Natural killer cell (primary cell): ENCODE measurements around the gene NRROS. TPM values are rescaled to one million over a fixed set of nuclear protein-coding genes. Genes with fewer than 3 reads are reported as not detected.

Experiments used
- ATAC-seq, 3 donors: fragments of 150-1000 bp in 2 of 3; fragments of 200-7000 bp in 1 of 3; cut with Tn5 transposase; 1 replicate in 1 of 3; 2 replicates in 2 of 3; pipeline ENCODE4 v1.10.0; 2021; ENCODE audit warnings: mild to moderate bottlenecking in 2 of 3, moderate library complexity in 2 of 3
- DNase-seq, 2 donors: peaks; one replicate each; pipeline versions ENCODE4 v3.0.0 to v3.0.0-alpha.2; 2013 to 2021; ENCODE audit warnings: mixed read lengths in 1 of 2
- H3K27ac ChIP-seq: one replicate; pipeline ENCODE4 v1.5.1; 2013; ENCODE audit warnings: mild to moderate bottlenecking, low read length
- H3K27me3 ChIP-seq: one replicate; pipeline ENCODE4 v1.6.1; 2013; ENCODE audit warnings: low read length; ENCODE audit not compliant: control insufficient read depth, insufficient read depth
- H3K36me3 ChIP-seq: one replicate; pipeline ENCODE4 v1.6.1; 2013; ENCODE audit warnings: low read length; ENCODE audit not compliant: control insufficient read depth, insufficient read depth
- H3K4me1 ChIP-seq: one replicate; pipeline ENCODE4 v1.6.1; 2013; ENCODE audit warnings: low read length; ENCODE audit not compliant: control insufficient read depth, insufficient read depth
- H3K4me3 ChIP-seq: one replicate; pipeline ENCODE4 v1.5.1; 2013; ENCODE audit warnings: low read length
- H3K9me3 ChIP-seq: one replicate; pipeline ENCODE4 v1.6.1; 2013; ENCODE audit warnings: low read length; ENCODE audit not compliant: control insufficient read depth, insufficient read depth
- H3K27ac Mint-ChIP-seq, 2 donors: one replicate each; pipeline ENCODE4 v1.8.0; 2022; ENCODE audit warnings: mild to moderate bottlenecking in 2 of 2, mixed read lengths in 2 of 2, moderate library complexity in 1 of 2
- H3K27me3 Mint-ChIP-seq, 2 donors: one replicate each; pipeline ENCODE4 v1.8.0; 2022; ENCODE audit warnings: low read depth in 2 of 2, mixed read lengths in 2 of 2
- H3K36me3 Mint-ChIP-seq: one replicate; pipeline ENCODE4 v1.8.0; 2022; ENCODE audit warnings: mixed read lengths
- H3K4me1 Mint-ChIP-seq, 2 donors: one replicate each; pipeline ENCODE4 v1.8.0; 2022; ENCODE audit warnings: mixed read lengths in 2 of 2
- H3K4me3 Mint-ChIP-seq: one replicate; pipeline ENCODE4 v1.8.0; 2022; ENCODE audit warnings: mild to moderate bottlenecking, moderate library complexity, mixed read lengths
- H3K9me3 Mint-ChIP-seq, 2 donors: one replicate each; pipeline ENCODE4 v1.8.0; 2022; ENCODE audit warnings: mixed read lengths in 2 of 2
- WGBS: methylation state at CpG from one replicate; pipeline ENCODE4 v1.1.7; 2013; ENCODE audit warnings: missing lambda C conversion rate; ENCODE audit not compliant: insufficient coverage; 5-methylcytosine and 5-hydroxymethylcytosine counted together
- intact Hi-C: fragments of 100-400 bp; cut with micrococcal nuclease; formaldehyde crosslinking; loops from one replicate; pipeline ENCODE4 v1.14.2; 2022
- total RNA-seq, 4 donors: library from RNA; stranded (reverse); fragments of 120-200 nt in 1 of 4; gene quantifications; one replicate each; pipeline versions ENCODE4 v1.2.3 to v1.2.4, GENCODE V29; 2013 to 2022
- TF ChIP-seq, protein P1 (sequence below): fragments of 200-600 bp; IDR thresholded peaks from one replicate; pipeline ENCODE4 v1.8.0; 2022; ENCODE audit warnings: antibody characterized with exemption

Gene NRROS
- total RNA-seq, 3 donors from 2014 or later (not counting 1 experiment from before 2014, with no cell fraction given): 32.5 to 56.3 (median 56.2) TPM

DNA sequence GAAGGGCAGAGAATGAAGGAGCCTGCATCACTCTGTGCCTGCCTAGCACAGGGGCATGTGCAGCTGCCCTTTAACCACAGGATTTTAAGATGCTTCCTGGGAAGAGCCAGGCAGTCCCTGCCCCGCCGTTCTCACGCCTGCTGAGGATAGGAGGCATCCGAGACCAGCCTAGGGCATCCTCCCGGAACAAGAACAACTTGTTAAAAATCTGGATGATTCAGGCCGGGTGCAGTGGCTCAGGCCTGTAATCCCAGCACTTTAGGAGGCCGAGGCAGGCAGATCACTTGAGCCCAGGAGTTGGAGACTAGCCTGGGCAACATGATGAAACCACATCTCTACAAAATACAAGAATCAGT lies 15.2 kb downstream of the NRROS start:
- Histone ChIP-seq H3K9me3 (no peaks in the 10 kb centered on the region), H3K27me3 (no peaks in the 10 kb centered on the region), H3K4me3 (no peak overlapping the region), H3K27ac (no peak overlapping the region), H3K36me3 (peaks cover 60% of the 10 kb centered on the region), H3K4me1 (peaks cover 59% of the 10 kb centered on the region)
- Mint-ChIP-seq H3K4me1 (peaks cover 52 to 55% of the 10 kb centered on the region in 2 donors), H3K36me3 (peaks cover 7% of the 10 kb centered on the region), H3K9me3 (no peaks in the 10 kb centered on the region), H3K27me3 (no peaks in the 10 kb centered on the region), H3K27ac (peak overlapping the region; percentile 27 to 72), H3K4me3 (no peak overlapping the region)
- TF ChIP-seq, protein P1, sequence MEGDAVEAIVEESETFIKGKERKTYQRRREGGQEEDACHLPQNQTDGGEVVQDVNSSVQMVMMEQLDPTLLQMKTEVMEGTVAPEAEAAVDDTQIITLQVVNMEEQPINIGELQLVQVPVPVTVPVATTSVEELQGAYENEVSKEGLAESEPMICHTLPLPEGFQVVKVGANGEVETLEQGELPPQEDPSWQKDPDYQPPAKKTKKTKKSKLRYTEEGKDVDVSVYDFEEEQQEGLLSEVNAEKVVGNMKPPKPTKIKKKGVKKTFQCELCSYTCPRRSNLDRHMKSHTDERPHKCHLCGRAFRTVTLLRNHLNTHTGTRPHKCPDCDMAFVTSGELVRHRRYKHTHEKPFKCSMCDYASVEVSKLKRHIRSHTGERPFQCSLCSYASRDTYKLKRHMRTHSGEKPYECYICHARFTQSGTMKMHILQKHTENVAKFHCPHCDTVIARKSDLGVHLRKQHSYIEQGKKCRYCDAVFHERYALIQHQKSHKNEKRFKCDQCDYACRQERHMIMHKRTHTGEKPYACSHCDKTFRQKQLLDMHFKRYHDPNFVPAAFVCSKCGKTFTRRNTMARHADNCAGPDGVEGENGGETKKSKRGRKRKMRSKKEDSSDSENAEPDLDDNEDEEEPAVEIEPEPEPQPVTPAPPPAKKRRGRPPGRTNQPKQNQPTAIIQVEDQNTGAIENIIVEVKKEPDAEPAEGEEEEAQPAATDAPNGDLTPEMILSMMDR: no peak
- ATAC-seq: no peak
- intact Hi-C loops: loop anchor here (1.0 kb wide), 1 partner anchor 25 kb away; no protein-coding TSS in a partner anchor
- WGBS: 95% methylated on average over 7 of the region's 7 CpGs
- DNase-seq: no peak

- Mint-ChIP-seq H3K27me3 (no peaks in the 10 kb centered on the region), H3K4me3 (no peak overlapping the region), H3K36me3 (peaks cover 7% of the 10 kb centered on the region), H3K27ac (peak overlapping the region; percentile 42 to 70), H3K9me3 (no peaks in the 10 kb centered on the region), H3K4me1 (peaks cover 49 to 52% of the 10 kb centered on the region in 2 donors)
- Histone ChIP-seq H3K9me3 (no peaks in the 10 kb centered on the region), H3K27ac (no peak overlapping the region), H3K4me1 (peaks cover 51% of the 10 kb centered on the region), H3K4me3 (no peak overlapping the region), H3K27me3 (no peaks in the 10 kb centered on the region), H3K36me3 (peaks cover 68% of the 10 kb centered on the region)
- intact Hi-C loops: no loop called here
- DNase-seq (no peak), ATAC-seq (no peak)
- 94% methylated on average over 12 of the region's 12 CpGs for WGBS
- TF ChIP-seq, protein P1: no peak
These were observed 16.0 kb downstream of the NRROS start for GRCh38 chr3:196655496-196655895.

DNA sequence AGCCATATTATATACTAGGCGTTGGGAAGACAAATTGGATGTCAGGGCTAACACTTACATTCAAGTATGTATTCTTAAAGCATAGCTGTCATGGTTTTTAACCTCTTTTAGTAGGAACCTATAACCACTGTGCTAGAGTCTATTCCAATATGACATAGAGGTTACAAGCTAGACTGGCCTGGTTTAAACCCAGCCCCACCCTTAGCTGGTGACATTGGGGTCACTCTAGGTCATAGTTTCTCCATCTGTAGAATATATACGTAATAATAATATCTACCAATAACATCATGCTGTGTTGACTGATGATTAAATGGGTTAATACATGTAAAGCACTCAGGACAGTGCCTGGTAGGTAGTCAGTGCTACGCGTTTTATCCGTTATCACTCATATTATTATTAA lies 16.7 kb downstream of the NRROS start:
- no peaks in the 10 kb centered on the region for H3K9me3 ChIP-seq
- intact Hi-C loops: no loop called here
- no peaks in the 10 kb centered on the region for H3K9me3 Mint-ChIP-seq
- ATAC-seq (no peak), DNase-seq (no peak)
- H3K4me1 ChIP-seq: peaks cover 44% of the 10 kb centered on the region
- no peaks in the 10 kb centered on the region for H3K27me3 ChIP-seq
- WGBS: 100% methylated on average over 4 of the region's 5 CpGs
- peak overlapping the region; percentile 51 to 70 for H3K27ac Mint-ChIP-seq
- peaks cover 75% of the 10 kb centered on the region for H3K36me3 ChIP-seq
- peak overlapping the region; percentile 15 for H3K27ac ChIP-seq
- no peaks in the 10 kb centered on the region for H3K27me3 Mint-ChIP-seq
- peaks cover 42 to 44% of the 10 kb centered on the region in 2 donors for H3K4me1 Mint-ChIP-seq
- TF ChIP-seq, protein P1: no peak
- H3K4me3 Mint-ChIP-seq: no peak overlapping the region
- peaks cover 7% of the 10 kb centered on the region for H3K36me3 Mint-ChIP-seq
- H3K4me3 ChIP-seq: no peak overlapping the region

GRCh38 chr3:196659901-196660351 lies 20.4 kb downstream of the NRROS start:
- TF ChIP-seq, protein P1: no peak
- peak overlapping the region in 1 of 2 donors; percentile 14 for H3K27ac Mint-ChIP-seq
- peaks cover 10 to 11% of the 10 kb centered on the region in 2 donors for H3K4me1 Mint-ChIP-seq
- no peaks in the 10 kb centered on the region for H3K27me3 Mint-ChIP-seq
- H3K27ac ChIP-seq: no peak overlapping the region
- no peak overlapping the region for H3K4me3 ChIP-seq
- ATAC-seq (no peak), DNase-seq (no peak)
- H3K27me3 ChIP-seq: no peaks in the 10 kb centered on the region
- H3K9me3 Mint-ChIP-seq: no peaks in the 10 kb centered on the region
- peaks cover 7% of the 10 kb centered on the region for H3K36me3 Mint-ChIP-seq
- WGBS: 96% methylated on average over 35 of the region's 35 CpGs
- H3K9me3 ChIP-seq: no peaks in the 10 kb centered on the region
- H3K36me3 ChIP-seq: peaks cover 71% of the 10 kb centered on the region
- intact Hi-C loops: no loop called here
- no peak overlapping the region for H3K4me3 Mint-ChIP-seq
- peaks cover 11% of the 10 kb centered on the region for H3K4me1 ChIP-seq
